GM12878 (cell line): ENCODE measurements around the gene PPP1R1B. TPM values are rescaled to one million over a fixed set of nuclear protein-coding genes. Genes with fewer than 3 reads are reported as not detected.

Source experiments
- ATAC-seq: fragments of 200-7000 bp; cut with Tn5 transposase; 3 replicates; pipeline ENCODE4 v1.9.1; 2020; ENCODE audit warnings: mild to moderate bottlenecking, moderate library complexity
- BruUV-seq: library from RNA; stranded (reverse); fragments of 400-500 nt; replicated peaks from 2 replicates; lab custom pipeline; 2021; lab: Mats Ljungman, UMichigan
- CTCF ChIA-PET: fragments of 300-600 bp; sonication (Branson Sonifier 250); formaldehyde crosslinking; extraction: SDS; loops from one replicate; lab custom pipeline; 2021; ENCODE audit warnings: inconsistent platforms; lab: Yijun Ruan, JAX
- POLR2A ChIA-PET: fragments of 350-600 bp; formaldehyde crosslinking; extraction: SDS; loops from one replicate; lab custom pipeline; 2021; ENCODE audit warnings: inconsistent platforms; lab: Charles Lee
- RAD21 ChIA-PET: fragments of 300-600 bp; sonication (Branson Sonifier 250); formaldehyde crosslinking; loops from one replicate; lab custom pipeline; 2023; ENCODE audit warnings: antibody characterized with exemption; ENCODE audit not compliant: unreplicated experiment; lab: Charles Lee
- SMC1A ChIA-PET: fragments of 300-600 bp; sonication (Branson Sonifier 250); formaldehyde crosslinking; loops from one replicate; lab custom pipeline; 2023; ENCODE audit not compliant: unreplicated experiment, uncharacterized antibody; lab: Charles Lee
- DNase-seq: peaks from one replicate; pipeline ENCODE4 v3.0.0-alpha.2; 2011; ENCODE audit warnings: low read depth, low spot score
- FAIRE-seq: peaks from 3 replicates; lab custom pipeline; 2011; peaks lifted over from hg19 to GRCh38; lab: Jason Lieb, UNC
- H2AFZ ChIP-seq: 2 replicates; pipeline ENCODE4 v1.6.0; 2011; ENCODE audit warnings: low read depth, low read length, control low read depth; ENCODE audit not compliant: control insufficient read depth
- H3K27ac ChIP-seq: 2 replicates; pipeline ENCODE4 v1.5.1; 2011; ENCODE audit warnings: control low read depth; ENCODE audit not compliant: control insufficient read depth, insufficient read depth
- H3K27me3 ChIP-seq, 2 experiments: replicated peaks in 1 of 2; 2 replicates each; pipeline versions ENCODE4 v1.6.0 to v1.6.1; 2011; ENCODE audit warnings: low read length in 1 of 2; ENCODE audit not compliant: control insufficient read depth in 2 of 2, insufficient read depth in 2 of 2
- H3K36me3 ChIP-seq, 2 experiments: 2 replicates each; pipeline ENCODE4 v1.5.1; 2011; ENCODE audit warnings: low read length in 1 of 2; ENCODE audit not compliant: control insufficient read depth in 2 of 2, insufficient read depth in 2 of 2
- H3K4me1 ChIP-seq: 2 replicates; pipeline ENCODE4 v1.6.1; 2011; ENCODE audit warnings: mild to moderate bottlenecking, low read length, moderate library complexity, mixed read lengths; ENCODE audit not compliant: control insufficient read depth, insufficient read depth
- H3K4me2 ChIP-seq: 2 replicates; pipeline ENCODE4 v1.6.0; 2011; ENCODE audit warnings: control low read depth; ENCODE audit not compliant: control insufficient read depth, insufficient read depth
- H3K4me3 ChIP-seq: fragments of 200-600 bp; sonication (generic); 2 replicates; pipeline ENCODE4 v1.5.1; 2016
- H3K79me2 ChIP-seq: 2 replicates; pipeline ENCODE4 v1.6.0; 2011; ENCODE audit warnings: low read length; ENCODE audit not compliant: control insufficient read depth, insufficient read depth
- H3K9ac ChIP-seq: 2 replicates; pipeline ENCODE4 v1.8.0; 2011; ENCODE audit warnings: low read length, control low read depth, mixed read lengths; ENCODE audit not compliant: control insufficient read depth, insufficient read depth
- H3K9me3 ChIP-seq: replicated peaks from 3 replicates; pipeline ENCODE4 v1.5.1; 2011; ENCODE audit warnings: mild to moderate bottlenecking, low read length; ENCODE audit not compliant: control insufficient read depth, insufficient read depth
- H4K20me1 ChIP-seq: 2 replicates; pipeline ENCODE4 v1.6.0; 2011; ENCODE audit not compliant: control insufficient read depth, insufficient read depth
- EZH2 ChIP-seq: IDR thresholded peaks from 2 replicates; pipeline ENCODE4 v1.6.1; 2012; ENCODE audit warnings: low read depth, mild to moderate bottlenecking, control low read depth, inconsistent platforms, low read length, borderline replicate concordance; ENCODE audit not compliant: control insufficient read depth
- IRF4 ChIP-seq: IDR thresholded peaks from 2 replicates; pipeline ENCODE4 v1.6.1; 2011; ENCODE audit warnings: low read depth, low read length
- MXI1 ChIP-seq: fragments of 150-350 bp; IDR thresholded peaks from 2 replicates; pipeline ENCODE4 v1.6.1; 2011; ENCODE audit warnings: low read depth, mild to moderate bottlenecking, inconsistent platforms, low read length, improper control_type of control experiment
- MYB ChIP-seq: fragments of 150-350 bp; IDR thresholded peaks from 2 replicates; pipeline ENCODE4 v1.6.1; 2014; ENCODE audit warnings: mild to moderate bottlenecking, low read depth, low read length, borderline replicate concordance
- PML ChIP-seq: IDR thresholded peaks from 2 replicates; pipeline ENCODE4 v1.6.1; 2012; ENCODE audit warnings: low read length, inconsistent platforms
- RCOR1 ChIP-seq: conservative IDR thresholded peaks from 2 replicates; pipeline ENCODE4 v1.6.1; 2012; ENCODE audit warnings: low read depth, low read length, improper control_type of control experiment
- SIX5 ChIP-seq: IDR thresholded peaks from 2 replicates; pipeline ENCODE4 v1.6.1; 2011; ENCODE audit warnings: mild to moderate bottlenecking, low read depth, low read length, moderate library complexity; ENCODE audit not compliant: severe bottlenecking
- SKIL ChIP-seq: fragments of 450-650 bp; IDR thresholded peaks from 2 replicates; pipeline ENCODE4 v1.6.1; 2017; ENCODE audit warnings: mild to moderate bottlenecking, low read depth, inconsistent platforms; ENCODE audit not compliant: poor library complexity, severe bottlenecking
- SPI1 ChIP-seq: IDR thresholded peaks from 2 replicates; pipeline ENCODE4 v1.6.1; 2011; ENCODE audit warnings: low read depth, mild to moderate bottlenecking, low read length, moderate library complexity, borderline replicate concordance; ENCODE audit not compliant: insufficient read depth
- ZBTB11 ChIP-seq: fragments of 450-650 bp; formaldehyde crosslinking; IDR thresholded peaks from 2 replicates; pipeline ENCODE4 v1.5.0; 2022; ENCODE audit warnings: mild to moderate bottlenecking, missing genetic modification characterization
- ZNF687 ChIP-seq: fragments of 450-650 bp; IDR thresholded peaks from 2 replicates; pipeline ENCODE4 v1.6.1; 2017; ENCODE audit warnings: mild to moderate bottlenecking, moderate library complexity
- WGBS: methylation state at CpG from one replicate; pipeline ENCODE4 v1.1.6; 2016; ENCODE audit warnings: low lambda C conversion rate; ENCODE audit not compliant: insufficient replicate concordance, insufficient coverage; ENCODE audit errors: missing lambda C conversion rate; 5-methylcytosine and 5-hydroxymethylcytosine counted together
- in situ Hi-C: fragments of 300-500 bp; cut with MboI; formaldehyde crosslinking; loops from 9 replicates; pipeline ENCODE4 v1.14.3; 2018; ENCODE audit warnings: mixed read lengths
- intact Hi-C: fragments of 100-400 bp; cut with micrococcal nuclease; formaldehyde crosslinking; loops from one replicate; pipeline ENCODE4 v1.14.2; 2022; ENCODE audit not compliant: unreplicated experiment
- polyA plus RNA-seq, 11 experiments: library from polyadenylated mRNA; depleted of rRNA in 4 of 11; unstranded in 6 of 11; stranded (reverse) in 5 of 11; fragments of >200 nt; fragmentation: Nextera tagmentation in 4 of 11; fragmentation: Illumina TruSeq in 1 of 11; extraction: Ambion mirVana in 4 of 11; extraction: Trizol in 1 of 11; gene quantifications; 1 replicate in 1 of 11; 2 replicates in 10 of 11; pipeline versions ENCODE4 v1.2.1 to v1.2.3, GENCODE V29; 2011 to 2016; ENCODE audit warnings: inconsistent platforms in 2 of 11, missing spikeins in 2 of 11, low read depth in 1 of 11
- total RNA-seq, 4 experiments: library from RNA; depleted of rRNA in 3 of 4; stranded (reverse); fragments of >200 nt in 3 of 4; fragmentation: Illumina TruSeq in 1 of 4; extraction: Trizol in 1 of 4; gene quantifications; 2 replicates each; pipeline versions ENCODE4 v1.2.1 to v1.2.3, GENCODE V29; 2013 to 2021

PPP1R1B gene
- total and polyA plus RNA-seq, 10 of the 15 experiments (the other 5 are each of a cell fraction or from before 2014, with no cell fraction given), result 0.08 TPM; not detected in 9

- H3K4me3 ChIP-seq, result no peak overlapping the region
- ChIA-PET CTCF (interaction anchor here (0.7 to 8.8 kb wide), 17 partner anchors 9 to 250 kb away, joined by 3 to 100 read pairs (median 4); partner anchors contain the start of genes MIEN1, PGAP3, PNMT and STARD3), POLR2A (no interaction called here), RAD21 (interaction anchor here (1.5 kb wide), 1 partner anchor 212 kb away, joined by 3 read pairs; no protein-coding TSS in a partner anchor)
- 68% methylated on average over 7 of the region's 7 CpGs for WGBS
- H2AFZ ChIP-seq, result no peak overlapping the region
- no peaks in the 10 kb centered on the region for H3K9me3 ChIP-seq
- intact Hi-C loops, result no loop called here
- H3K27ac ChIP-seq, result no peak overlapping the region
- TF ChIP-seq SPI1 (no peak), SKIL (no peak), RCOR1 (no peak), IRF4 (no peak), PML (no peak), MXI1 (no peak), ZNF687 (no peak), SIX5 (no peak), EZH2 (no peak), MYB (no peak), ZBTB11 (CRISPR knock-in tag) (no peak)
- TF ChIP-seq, all 136 proteins: peak for 0
- Histone ChIP-seq H3K4me1 (no peaks in the 10 kb centered on the region), H3K9ac (no peak overlapping the region), H3K79me2 (no peaks in the 10 kb centered on the region; the same call in 1 of the 2 replicates), H3K36me3 (peaks cover 4 to 7% of the 10 kb centered on the region in 2 experiments; a peak in 3 of 4 replicates), H4K20me1 (no peaks in the 10 kb centered on the region), H3K4me2 (no peak overlapping the region), H3K27me3 (no peaks in the 10 kb centered on the region)
- DNase-seq (no peak), ATAC-seq (peak; percentile 25; the same call in 2 of the 3 replicates), FAIRE-seq (no peak)
- SMC1A ChIA-PET, result interaction anchor here (1.4 to 1.5 kb wide), 3 partner anchors 15 to 78 kb away, joined by 3 to 11 read pairs (median 3); partner anchors contain the start of gene MIEN1
- no TSS peak for BruUV-seq
- in situ Hi-C loops, result no loop called here
Measured at GRCh38 chr17:39652587-39653315, 26.0 kb downstream of the PPP1R1B start.
